ENCODE measurements around the gene ROS1. TPM values are rescaled to one million over a fixed set of nuclear protein-coding genes. Genes with fewer than 3 reads are reported as not detected.

Gene ROS1
- polyA plus RNA-seq, 3 donors: not detected

- Mint-ChIP-seq H3K9me3 (no peaks in the 10 kb centered on the region), H3K27me3 (ENCODE audit: low read depth in 3 of 3) (peaks cover 0 to 5% (median 0%) of the 10 kb centered on the region in 3 donors), H3K27ac (no peak overlapping the region), H3K4me3 (no peak overlapping the region), H3K36me3 (no peaks in the 10 kb centered on the region), H3K4me1 (no peaks in the 10 kb centered on the region)
- H3K9me3 ChIP-seq (replicated peaks in 1 of 2; ENCODE audit: control insufficient read depth in 1 of 2, insufficient read depth in 1 of 2, low read length in 2 of 2): no peaks in the 10 kb centered on the region
- no peak overlapping the region for H3K4me3 ChIP-seq (replicated peaks in 1 of 3; ENCODE audit: low read depth in 2 of 3, low read length in 3 of 3)
- H3K9ac ChIP-seq (ENCODE audit: insufficient read depth, low read length, poor library complexity, severe bottlenecking): no peak overlapping the region
- intact Hi-C loops (cut with micrococcal nuclease): no loop called here
- H3K79me2 ChIP-seq (ENCODE audit: insufficient read depth, low read length): no peaks in the 10 kb centered on the region
- H3K27me3 ChIP-seq (ENCODE audit: control insufficient read depth in 2 of 2, insufficient read depth in 2 of 2, low read length in 2 of 2): no peaks in the 10 kb centered on the region
- no peaks in the 10 kb centered on the region for H3K4me1 ChIP-seq (ENCODE audit: control insufficient read depth in 1 of 2, insufficient read depth in 2 of 2, low read length in 2 of 2)
- DNase-seq: no peak
- TF ChIP-seq, protein P1, sequence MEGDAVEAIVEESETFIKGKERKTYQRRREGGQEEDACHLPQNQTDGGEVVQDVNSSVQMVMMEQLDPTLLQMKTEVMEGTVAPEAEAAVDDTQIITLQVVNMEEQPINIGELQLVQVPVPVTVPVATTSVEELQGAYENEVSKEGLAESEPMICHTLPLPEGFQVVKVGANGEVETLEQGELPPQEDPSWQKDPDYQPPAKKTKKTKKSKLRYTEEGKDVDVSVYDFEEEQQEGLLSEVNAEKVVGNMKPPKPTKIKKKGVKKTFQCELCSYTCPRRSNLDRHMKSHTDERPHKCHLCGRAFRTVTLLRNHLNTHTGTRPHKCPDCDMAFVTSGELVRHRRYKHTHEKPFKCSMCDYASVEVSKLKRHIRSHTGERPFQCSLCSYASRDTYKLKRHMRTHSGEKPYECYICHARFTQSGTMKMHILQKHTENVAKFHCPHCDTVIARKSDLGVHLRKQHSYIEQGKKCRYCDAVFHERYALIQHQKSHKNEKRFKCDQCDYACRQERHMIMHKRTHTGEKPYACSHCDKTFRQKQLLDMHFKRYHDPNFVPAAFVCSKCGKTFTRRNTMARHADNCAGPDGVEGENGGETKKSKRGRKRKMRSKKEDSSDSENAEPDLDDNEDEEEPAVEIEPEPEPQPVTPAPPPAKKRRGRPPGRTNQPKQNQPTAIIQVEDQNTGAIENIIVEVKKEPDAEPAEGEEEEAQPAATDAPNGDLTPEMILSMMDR (IDR thresholded peaks at IDR 0.05): no peak
- no CpG with 5 or more reads among the region's 1 CpG for WGBS (ENCODE audit: insufficient coverage)
- no peak overlapping the region for H2AFZ ChIP-seq (ENCODE audit: insufficient read depth, low read depth, low read length, poor library complexity, severe bottlenecking)
- H3K36me3 ChIP-seq (replicated peaks in 1 of 2; ENCODE audit: control insufficient read depth in 1 of 2, insufficient read depth in 2 of 2, low read length in 2 of 2): no peaks in the 10 kb centered on the region
- H4K20me1 ChIP-seq (ENCODE audit: insufficient read depth, low read length): no peaks in the 10 kb centered on the region
- no peak overlapping the region for H3K27ac ChIP-seq (ENCODE audit: low read depth in 1 of 2, low read length in 2 of 2)
- H3K4me2 ChIP-seq (replicated peaks; ENCODE audit: extremely low read depth, low read length, poor library complexity, severe bottlenecking): no peak overlapping the region
These were observed 30.6 kb downstream of the ROS1 start for GRCh38 chr6:117395164-117395563.

GRCh38 chr6:117393045-117393444, 32.7 kb downstream of the ROS1 start:
- intact Hi-C loops (cut with micrococcal nuclease): no loop called here
- no peak overlapping the region for H3K27ac Mint-ChIP-seq

More at GRCh38 chr6:117393045-117393444, 32.7 kb downstream of the ROS1 start:
- H3K4me2 ChIP-seq (replicated peaks; ENCODE audit: extremely low read depth, low read length, poor library complexity, severe bottlenecking): no peak overlapping the region
- H3K9me3 Mint-ChIP-seq: no peaks in the 10 kb centered on the region
- H4K20me1 ChIP-seq (ENCODE audit: insufficient read depth, low read length): no peaks in the 10 kb centered on the region
- H3K4me1 Mint-ChIP-seq: no peaks in the 10 kb centered on the region
- no peak overlapping the region for H2AFZ ChIP-seq (ENCODE audit: insufficient read depth, low read depth, low read length, poor library complexity, severe bottlenecking)
- TF ChIP-seq, protein P1 (IDR thresholded peaks at IDR 0.05): no peak
- no peaks in the 10 kb centered on the region for H3K4me1 ChIP-seq (ENCODE audit: control insufficient read depth in 1 of 2, insufficient read depth in 2 of 2, low read length in 2 of 2)
- no peak for DNase-seq
- WGBS (ENCODE audit: insufficient coverage): no CpG with 5 or more reads among the region's 2 CpGs
- no peaks in the 10 kb centered on the region for H3K9me3 ChIP-seq (replicated peaks in 1 of 2; ENCODE audit: control insufficient read depth in 1 of 2, insufficient read depth in 1 of 2, low read length in 2 of 2)
- no peaks in the 10 kb centered on the region for H3K79me2 ChIP-seq (ENCODE audit: insufficient read depth, low read length)
- H3K4me3 Mint-ChIP-seq: no peak overlapping the region
- no peak overlapping the region for H3K4me3 ChIP-seq (replicated peaks in 1 of 3; ENCODE audit: low read depth in 2 of 3, low read length in 3 of 3)
- no peak overlapping the region for H3K27ac ChIP-seq (ENCODE audit: low read depth in 1 of 2, low read length in 2 of 2)
- H3K36me3 Mint-ChIP-seq: no peaks in the 10 kb centered on the region
- no peak overlapping the region for H3K9ac ChIP-seq (ENCODE audit: insufficient read depth, low read length, poor library complexity, severe bottlenecking)
- H3K27me3 Mint-ChIP-seq (ENCODE audit: low read depth in 3 of 3): peaks cover 0 to 5% (median 0%) of the 10 kb centered on the region in 3 donors
- H3K27me3 ChIP-seq (ENCODE audit: control insufficient read depth in 2 of 2, insufficient read depth in 2 of 2, low read length in 2 of 2): no peaks in the 10 kb centered on the region
- H3K36me3 ChIP-seq (replicated peaks in 1 of 2; ENCODE audit: control insufficient read depth in 1 of 2, insufficient read depth in 2 of 2, low read length in 2 of 2): no peaks in the 10 kb centered on the region

Data from CD14-positive monocyte (primary cell).